ENCODE data around the gene FTCDNL1.
A peak's percentile ranks its signal among the peaks of the same experiment; 100 is the strongest.

Gene FTCDNL1

DNA sequence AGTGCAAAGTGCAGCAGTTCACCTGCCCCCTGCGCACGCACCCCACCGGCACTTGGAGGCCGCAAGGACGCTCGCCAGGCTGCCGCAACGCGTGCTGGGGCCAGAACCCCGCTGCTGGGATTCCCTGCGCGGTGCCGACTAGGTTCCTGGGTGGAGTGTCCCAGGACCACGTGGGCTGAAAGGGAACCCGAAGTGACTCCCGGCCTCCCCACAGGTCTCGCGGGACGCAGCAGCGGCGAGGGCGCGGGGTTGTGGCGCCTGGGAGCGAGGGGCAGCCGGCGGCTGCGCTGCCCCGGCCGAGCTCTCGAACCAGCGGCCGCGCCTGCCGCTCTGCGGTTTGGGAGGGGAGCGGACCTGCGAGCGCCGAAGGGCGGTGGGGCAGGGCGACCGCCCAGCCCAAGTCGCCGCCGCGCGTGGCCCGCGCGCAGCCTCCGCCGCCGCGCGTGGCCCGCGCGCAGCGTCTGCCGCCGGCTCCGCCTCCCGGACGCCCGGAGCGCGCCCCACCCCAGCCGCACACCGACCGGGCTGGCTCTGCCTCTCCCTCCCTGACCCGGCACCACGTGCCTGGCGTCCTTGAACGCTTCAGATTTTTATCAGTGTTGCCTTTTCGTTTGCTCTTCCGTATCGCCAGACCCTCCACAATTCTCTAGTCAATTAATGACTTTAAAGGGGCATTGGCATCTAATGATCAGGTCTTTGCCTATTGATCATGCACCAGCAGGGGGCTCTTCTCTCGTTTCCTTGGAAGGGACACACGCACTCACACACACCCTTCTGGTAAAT, at the start of gene FTCDNL1:
FTCDNL1 (minus strand) TSS at position 475 of the 783 bp plus-strand sequence. CDS start 2,230 bp downstream, outside the sequence.
- DNase-seq (ENCODE audit: low spot score), result peak; percentile 88

DNA sequence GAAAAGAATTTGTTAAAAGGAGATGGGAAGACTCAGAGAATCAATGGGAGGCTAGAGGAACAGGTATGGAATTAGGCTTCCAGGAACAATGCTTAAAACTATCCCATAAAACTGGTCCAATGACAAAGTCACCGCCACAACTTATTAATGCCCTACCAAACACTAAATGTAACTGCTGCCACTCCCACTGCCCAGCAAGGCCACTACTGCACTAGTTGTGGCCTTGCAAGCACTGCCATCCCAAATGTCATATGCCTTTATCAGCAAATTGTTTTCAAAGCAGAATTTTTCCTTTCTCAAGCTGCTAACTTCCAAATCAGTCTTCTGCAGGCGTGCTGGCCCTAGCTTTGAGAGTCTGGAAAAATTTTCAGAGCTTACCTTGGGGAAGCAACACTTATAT, 45.6 kb upstream of the FTCDNL1 start:
- no peak for DNase-seq (ENCODE audit: low spot score)

DNA sequence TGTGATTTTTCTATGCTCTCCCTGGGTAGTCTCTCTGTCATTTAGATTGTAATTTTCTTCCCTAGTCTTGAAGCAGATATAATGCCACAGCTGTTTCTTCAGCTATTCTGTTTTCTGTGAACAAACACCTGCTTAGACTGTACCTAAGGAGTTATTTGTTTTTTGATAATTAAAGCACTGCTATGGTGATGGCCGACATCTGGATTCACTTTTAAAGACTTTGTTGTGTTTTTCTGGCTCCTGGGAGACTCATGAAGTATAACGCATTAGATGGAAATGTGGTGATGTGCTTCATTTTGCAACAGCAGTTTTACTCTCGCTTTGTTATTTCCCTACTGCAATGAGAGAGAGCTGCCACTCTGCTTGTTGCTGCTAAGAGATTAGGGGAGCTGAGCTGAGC, 44.4 kb upstream of the FTCDNL1 start:
- no peak for DNase-seq (ENCODE audit: low spot score)

DNA sequence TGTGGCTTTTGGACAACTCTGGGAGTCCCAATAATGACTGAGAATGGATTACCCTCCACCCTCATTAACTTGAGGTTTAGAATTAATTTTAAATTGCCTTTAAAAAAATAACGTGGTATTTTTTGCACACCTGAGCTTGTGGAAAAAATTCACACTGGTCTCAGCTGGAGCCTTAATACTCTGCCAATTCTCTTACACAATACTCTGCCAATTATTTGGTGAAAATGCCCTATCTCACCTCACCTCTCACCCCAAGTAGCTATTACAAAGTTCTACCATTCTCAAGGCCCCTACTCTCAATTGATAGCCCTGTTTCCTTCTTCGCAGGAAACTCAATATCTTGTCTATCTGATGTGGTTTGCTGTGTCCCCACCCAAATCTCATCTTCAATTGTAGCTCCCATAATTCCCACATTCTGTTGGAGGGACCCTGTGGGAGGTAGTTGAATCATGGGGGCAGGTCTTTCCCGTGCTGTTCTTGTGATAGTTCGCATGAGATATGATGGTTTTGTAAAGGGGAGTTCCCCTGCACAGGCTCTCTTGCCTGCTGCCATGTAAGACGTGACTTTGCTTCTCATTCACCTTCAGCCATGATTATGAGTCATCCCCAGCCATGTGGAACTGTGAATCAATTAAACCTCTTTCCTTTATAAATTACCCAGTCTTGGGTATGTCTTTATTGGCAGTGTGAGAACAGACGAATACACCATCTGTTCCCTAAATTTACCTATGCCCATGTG, 32.7 kb upstream of the FTCDNL1 start:
- DNase-seq (ENCODE audit: low spot score), result no peak

DNA sequence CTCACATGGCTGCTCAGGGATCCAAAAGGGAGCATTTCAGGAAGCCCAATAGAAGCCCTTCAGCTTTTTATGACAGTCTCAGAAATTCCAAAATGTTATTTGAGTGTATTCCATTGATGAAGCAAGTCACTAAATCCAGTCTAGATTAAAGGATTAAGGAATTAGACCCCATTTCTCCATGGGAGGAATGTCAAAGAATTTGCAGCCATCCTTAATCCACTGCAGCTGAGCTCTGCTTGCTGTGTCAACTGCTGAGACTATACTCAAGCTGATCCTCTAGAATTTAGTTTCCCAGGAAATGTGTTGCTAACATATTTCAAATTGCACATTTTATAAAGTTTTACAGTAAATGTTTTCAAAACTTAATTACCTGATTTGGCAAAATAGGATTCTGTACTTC, 31.7 kb upstream of the FTCDNL1 start:
- DNase-seq (ENCODE audit: low spot score), result no peak

DNA sequence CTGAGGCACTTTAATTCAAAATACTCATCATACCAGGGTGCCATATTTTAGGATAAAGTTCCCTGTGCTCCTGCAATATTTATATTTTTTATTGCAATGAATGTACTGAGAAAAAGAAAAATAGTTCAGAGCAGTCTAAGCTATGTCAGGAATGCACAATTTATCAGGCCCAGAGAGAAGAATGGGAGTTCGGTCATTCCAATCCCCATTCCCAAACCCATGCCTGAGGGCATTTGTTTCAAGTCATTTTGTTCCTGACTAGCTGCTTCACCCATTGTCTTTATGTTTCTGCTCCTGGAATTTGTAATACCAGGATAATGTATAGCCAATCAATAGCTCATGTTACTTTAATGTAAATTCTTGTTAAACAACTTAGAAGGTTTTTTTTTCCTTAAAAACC, 24.4 kb upstream of the FTCDNL1 start:
- DNase-seq (ENCODE audit: low spot score), result no peak

DNA sequence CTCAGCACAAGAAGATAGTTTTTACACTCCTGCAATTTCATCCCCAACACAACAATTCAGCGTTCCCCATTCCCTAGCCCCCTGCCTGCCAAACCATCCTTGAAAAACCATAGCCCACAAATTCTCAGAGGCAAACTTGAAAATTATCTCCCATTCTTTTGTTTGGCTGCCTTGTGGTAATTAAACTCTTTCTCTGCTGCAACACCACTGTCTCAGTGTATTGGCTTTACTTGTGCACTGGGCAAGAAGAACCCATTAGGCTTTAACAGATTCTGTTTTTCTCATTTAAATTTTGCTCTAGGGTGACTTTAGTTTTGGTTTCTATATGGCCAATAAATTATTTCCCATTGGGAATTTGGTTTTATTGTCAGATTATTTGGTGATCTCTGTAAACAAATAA, 23.2 kb upstream of the FTCDNL1 start:
- no peak for DNase-seq (ENCODE audit: low spot score)

DNA sequence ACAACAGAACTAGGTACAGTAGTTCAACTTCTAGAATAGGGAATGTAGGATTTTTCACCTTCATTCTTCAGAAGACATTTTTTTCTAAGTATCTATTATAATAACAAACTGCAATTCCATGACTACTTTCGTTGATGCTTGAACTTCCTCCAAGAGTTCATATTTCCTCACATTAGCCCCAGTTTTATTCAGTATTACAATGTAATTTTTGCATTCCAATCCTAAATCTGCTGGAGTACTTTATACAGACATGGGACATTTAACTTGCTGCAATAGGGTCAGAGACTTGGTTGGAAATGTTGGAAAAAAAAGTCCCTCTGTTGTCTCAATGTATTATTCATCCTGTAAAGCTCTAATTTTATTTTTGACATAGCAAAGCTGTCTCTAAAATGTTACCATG, 19.6 kb upstream of the FTCDNL1 start:
- DNase-seq (ENCODE audit: low spot score), result no peak

DNA sequence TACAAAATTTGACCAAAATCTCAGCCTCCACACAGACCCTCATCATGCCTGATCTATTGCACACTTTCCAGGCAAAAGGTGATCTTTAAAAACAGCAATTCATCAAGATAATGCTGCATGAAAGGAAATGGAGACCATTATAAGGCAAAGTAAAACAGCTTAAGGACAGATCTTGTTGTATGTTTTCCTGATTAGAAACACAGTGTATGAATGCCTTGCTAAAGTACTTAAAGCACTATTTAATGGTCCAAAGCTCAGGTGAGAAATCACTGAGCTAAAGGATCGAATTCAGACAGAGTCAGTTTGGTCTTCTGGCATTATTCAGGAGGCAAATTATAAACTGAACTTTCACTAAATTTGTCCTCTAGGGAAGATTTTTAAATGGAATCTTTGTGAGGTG, 18.7 kb upstream of the FTCDNL1 start:
- no peak for DNase-seq (ENCODE audit: low spot score)

DNA sequence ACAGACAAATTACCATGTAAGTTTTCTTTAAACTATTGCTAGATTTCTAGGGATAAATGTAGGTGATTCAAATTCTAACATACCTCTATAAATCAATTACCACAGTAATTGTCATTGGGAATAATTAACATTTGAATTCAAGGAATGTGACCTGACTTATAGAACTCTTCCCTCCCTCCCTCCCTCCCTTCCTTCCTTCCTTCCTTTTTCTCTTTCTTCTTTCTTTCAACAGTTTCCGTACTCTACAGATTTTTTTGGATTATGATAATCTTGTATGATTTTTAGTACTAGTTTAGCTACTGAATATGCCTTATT, 18.2 kb upstream of the FTCDNL1 start:
- no peak for DNase-seq (ENCODE audit: low spot score)

DNA sequence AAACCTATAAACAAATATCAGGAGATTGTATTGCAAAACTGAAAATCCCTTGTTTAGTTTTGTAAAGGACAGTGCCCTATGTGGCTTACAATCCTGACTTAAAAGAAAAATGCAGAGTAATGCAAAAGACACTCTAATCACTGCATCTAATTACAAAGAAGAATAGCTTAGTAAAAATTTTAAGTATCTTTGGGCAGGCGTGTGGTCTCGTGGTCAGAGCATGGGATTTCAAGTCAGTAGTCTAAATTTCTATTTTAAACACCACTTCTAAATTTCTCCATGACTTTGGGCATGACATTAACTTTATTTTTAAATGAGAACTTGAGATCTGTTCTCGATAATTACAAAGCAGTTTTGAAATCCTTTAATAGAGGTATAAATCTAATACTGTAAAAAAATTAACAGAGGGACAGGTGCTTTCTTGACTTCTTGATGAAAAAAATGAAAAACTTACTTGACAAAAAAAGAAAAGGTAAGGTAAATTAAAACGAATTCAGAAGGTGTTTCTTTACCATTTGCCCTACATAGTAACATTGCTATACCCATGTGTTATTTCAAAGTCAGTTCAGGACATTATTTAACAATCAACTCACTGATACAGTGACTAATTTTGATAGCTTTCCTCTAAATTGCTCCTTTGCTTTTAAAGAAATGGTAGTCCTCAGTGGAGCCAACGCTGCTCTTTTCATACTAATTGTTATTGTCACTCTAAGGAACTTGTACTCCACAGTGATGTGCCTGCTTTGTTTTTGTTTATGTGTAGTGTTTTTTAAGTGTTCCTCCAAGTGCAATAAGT, 17.6 kb upstream of the FTCDNL1 start:
- DNase-seq (ENCODE audit: low spot score), result no peak

DNA sequence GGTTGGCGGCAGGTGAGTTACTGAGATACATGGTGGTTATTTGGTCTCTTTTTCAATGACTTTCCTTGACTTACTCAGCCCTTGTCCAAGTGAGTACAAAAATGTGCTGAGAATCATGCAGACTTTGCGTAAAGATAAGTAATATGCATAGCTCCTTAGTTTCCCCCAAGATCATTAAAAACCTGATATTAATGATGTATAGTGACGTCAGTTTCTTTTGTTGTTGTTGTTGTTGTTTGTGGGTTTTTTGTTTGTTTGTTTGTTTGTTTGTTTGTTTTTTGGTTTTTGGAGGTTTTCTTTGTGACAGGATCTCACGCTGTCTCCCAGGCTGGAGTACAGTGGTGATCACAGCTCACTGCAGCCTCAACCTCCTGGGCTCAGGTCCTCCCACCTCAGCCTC, 14.9 kb upstream of the FTCDNL1 start:
- no peak for DNase-seq (ENCODE audit: low spot score)

DNA sequence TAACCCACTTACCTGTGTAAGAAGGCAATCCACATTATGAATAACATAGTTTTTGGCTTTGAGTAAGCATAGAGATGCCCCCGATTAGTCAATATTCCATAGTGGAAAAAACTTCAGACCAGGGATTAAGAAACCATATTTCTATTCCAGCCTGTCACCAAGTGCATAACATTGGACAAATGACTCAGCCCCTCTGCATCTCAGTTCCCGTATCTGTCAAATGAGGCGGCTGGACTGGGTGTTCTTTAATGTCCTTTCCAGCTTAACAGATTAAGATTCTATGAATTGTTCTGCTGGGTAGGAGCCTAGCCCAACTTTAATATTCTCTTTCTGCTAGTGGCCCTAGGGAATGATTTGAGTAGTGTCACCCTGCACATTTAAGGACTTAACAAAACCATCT, 11.8 kb upstream of the FTCDNL1 start:
- DNase-seq (ENCODE audit: low spot score), result no peak

DNA sequence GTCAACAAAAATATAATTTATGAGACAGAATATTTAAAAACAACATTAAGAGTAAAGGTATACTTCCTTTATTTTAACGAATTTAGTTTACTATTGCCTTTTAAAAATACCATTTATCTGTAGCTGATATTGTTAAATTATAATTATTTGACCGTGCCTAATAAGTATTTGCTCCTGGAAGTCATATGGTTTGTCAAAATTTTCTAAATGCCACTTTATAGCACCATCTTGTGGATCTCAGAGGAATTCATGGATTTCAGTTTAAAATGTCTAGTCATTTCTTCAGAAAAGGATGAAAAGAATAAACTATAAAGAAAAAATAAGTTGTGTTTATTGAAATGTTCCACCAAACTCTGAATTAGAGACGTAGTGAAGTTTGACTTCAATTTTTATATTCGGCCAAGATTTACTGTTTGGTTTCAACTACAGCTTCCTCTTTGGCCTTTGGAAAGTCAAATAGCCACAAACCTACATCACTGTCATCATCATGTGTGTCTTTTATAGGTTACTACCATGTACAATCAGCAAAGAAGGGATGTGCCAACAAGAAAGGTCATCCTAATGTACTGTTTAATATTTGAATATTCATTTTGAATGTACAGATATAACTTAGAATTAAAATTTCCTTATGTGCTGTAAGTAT, 10.3 kb upstream of the FTCDNL1 start:
- peak; percentile 71 for DNase-seq (ENCODE audit: low spot score)

DNA sequence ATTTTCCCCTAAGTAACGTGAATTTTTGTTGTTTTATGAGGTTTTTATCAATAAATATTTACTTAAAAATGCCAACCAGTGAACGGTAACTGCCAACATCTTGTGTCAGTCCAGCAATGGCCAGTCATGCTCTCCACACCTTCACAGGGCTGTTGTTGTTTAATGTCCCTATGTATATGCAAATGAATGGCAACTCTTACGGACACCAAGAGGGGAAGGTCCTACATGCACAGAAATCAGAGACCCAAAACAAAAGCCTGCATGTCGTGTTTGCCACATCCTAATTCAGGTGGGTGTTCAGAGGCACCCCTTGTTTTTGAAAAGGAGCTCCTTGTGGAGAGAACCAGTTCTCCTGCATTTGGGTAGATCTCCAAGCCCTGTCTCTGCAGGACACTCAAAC, 4.8 kb upstream of the FTCDNL1 start:
- no peak for DNase-seq (ENCODE audit: low spot score)

DNA sequence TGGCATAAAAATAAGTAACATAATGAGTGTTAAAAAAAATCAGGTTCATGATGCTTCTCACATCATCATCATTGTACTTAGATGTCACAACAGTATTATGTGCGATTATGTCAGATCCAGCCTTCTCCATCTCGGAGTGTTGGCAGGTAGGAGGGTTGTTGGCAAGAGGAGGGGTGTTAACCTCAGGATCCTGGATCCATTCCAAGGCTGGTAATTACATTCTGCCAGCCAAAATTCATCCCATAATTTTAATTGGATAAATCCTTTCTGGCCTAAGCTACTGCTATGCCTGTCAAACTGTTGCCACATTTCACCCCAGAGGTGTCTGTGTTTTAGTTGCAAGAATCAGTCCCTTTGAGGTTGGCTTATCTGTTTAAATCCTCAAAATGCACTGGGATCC, 891 bp upstream of the FTCDNL1 start:
- DNase-seq (ENCODE audit: low spot score), result peak; percentile 29

DNA sequence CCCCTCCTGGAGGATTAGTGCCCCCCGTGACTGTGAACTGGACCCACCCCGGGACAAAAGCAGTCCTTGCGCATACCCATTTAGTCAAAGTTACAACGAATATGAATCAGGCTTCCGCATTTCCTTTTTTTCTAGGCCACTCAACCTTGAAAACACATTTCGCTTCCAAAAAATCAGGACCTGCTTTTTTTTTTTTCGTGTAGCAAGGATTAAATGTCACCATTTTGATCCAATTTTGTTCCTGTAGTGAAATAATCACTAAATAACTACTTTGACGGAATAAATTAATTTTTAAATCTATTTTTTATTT, 464 bp upstream of the FTCDNL1 start:
- no peak for DNase-seq (ENCODE audit: low spot score)

DNA sequence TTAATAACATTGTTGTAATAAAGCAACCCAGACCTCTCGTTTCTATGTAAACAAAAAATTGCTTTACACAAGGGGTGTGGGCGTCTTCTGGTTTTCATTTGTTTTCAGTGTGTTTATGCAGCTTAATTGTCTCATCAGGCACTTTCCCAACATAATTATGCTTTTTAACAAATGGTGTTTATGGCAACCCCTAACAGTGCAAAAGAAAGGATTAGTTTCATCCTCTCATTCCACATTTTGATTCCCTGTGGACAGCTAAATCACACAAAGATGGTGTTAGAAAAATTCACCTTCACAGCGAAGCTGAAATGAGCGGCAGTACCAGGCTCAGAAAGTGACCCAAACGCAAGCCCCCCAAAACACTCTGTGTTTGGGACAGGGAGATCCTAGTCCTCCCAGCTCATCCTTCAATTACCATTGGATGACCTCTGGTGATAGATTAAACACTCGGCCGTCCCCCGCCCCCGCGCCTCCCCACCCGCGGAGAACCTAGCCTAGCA, 724 bp downstream of the FTCDNL1 start:
- DNase-seq (ENCODE audit: low spot score), result peak; percentile 34

DNA sequence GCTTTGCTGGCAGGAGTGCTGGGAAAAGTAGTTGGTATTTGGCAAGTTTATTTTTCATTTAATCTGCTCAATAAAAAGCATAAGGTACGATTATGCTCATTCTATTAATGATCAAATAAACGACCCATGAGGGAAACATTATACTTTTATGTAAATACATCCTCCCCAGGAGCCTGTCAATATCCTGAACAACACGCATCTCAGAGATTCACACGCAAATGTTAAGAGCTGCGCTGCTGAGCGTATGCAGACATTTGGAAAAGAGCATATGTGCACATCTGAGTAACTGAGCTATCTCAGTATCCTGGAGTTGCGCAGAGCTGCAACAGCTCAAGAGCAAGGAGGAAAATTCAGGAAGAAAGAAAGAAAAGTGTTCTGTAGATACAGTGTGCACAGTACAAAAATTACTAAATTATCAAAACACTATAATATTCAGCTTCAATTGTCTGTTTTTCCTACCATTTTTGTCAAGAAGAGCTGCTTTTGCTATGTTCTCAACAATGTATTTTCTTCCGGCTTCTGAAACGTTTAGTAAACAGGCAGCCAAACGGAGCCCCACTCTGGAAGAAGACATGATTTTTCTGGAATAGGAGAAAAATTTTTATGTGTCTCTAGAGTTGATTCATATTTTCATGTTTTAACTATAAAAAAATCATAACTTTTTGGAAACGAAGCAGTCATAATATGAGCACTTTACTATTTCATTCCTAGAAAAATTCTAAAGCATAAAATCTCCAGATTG, 2.4 kb downstream of the FTCDNL1 start:
- DNase-seq (ENCODE audit: low spot score), result peak; percentile 37

DNA sequence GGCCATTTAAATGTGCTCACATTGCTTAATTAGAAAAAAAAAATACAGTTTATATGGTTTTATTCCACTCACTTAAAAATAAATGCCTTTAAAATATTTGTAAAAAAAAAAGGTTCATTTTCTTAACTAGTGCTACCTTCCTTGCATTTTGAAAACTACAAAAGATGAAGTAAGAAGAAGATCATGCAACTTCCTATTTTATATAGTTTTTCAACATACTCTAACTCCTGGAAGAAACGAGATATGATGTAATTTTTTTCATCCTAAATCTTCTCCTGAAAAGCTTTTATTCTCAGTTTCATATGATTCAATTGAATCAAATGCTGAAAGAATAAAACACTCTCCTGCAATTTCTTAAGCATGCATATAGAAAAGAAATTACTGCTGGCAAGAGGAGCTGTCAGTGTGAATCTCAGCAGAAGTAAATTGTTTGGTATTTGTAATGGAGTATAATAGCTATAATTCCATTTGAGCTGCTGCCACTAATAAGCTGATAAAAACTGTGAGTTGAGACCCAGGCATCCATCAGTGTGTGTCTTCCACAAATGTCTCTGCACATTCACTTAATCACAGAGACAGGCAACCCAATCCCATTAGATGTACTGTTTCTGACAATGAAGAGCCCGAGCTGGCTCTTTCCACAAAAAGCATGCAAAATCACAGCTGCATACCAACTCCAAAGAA, 3.7 kb downstream of the FTCDNL1 start:
- peak; percentile 22 for DNase-seq (ENCODE audit: low spot score)
